ENCODE data around the gene PCGF2. TPM values are rescaled to one million over a fixed set of nuclear protein-coding genes. Genes with fewer than 3 reads are reported as not detected.

Gene PCGF2
- total and polyA plus RNA-seq, 9 of the 15 experiments (the other 6 are each of a cell fraction or from before 2014, with no cell fraction given): 1.3 to 33.4 (median 7.0) TPM

GRCh38 chr17:38750312-38751121 lies 2.4 kb upstream of the PCGF2 start (continued):
- TF ChIP-seq HMGXB4 (CRISPR knock-in tag; IDR thresholded peaks at IDR 0.05): no peak
- TF ChIP-seq SMAD2 (IDR thresholded peaks at IDR 0.05; ENCODE audit: low read depth, low read length): no peak
- no peak for TF ChIP-seq BRF1 (IDR thresholded peaks at IDR 0.05; ENCODE audit: borderline replicate concordance, extremely low read depth, insufficient read length)
- no peak for TF ChIP-seq ARID3A (IDR thresholded peaks at IDR 0.05; ENCODE audit: borderline replicate concordance, low read depth, low read length)
- TF ChIP-seq ZNF764 (CRISPR knock-in tag; IDR thresholded peaks at IDR 0.05; ENCODE audit: low read depth): no peak

GRCh38 chr17:38750044-38750311 lies 1.8 kb upstream of the PCGF2 start:
- peak overlapping the region; percentile 74 for H3K4me3 ChIP-seq
- in situ Hi-C loops (cut with MboI): no loop called here
- peaks cover 24 to 61% of the 10 kb centered on the region in 2 experiments for H3K4me1 ChIP-seq (replicated peaks in 1 of 2; ENCODE audit: control insufficient read depth in 2 of 2, insufficient read depth in 2 of 2, low read length in 2 of 2)
- TF ChIP-seq ZNF398 (CRISPR knock-in tag; IDR thresholded peaks at IDR 0.05) (no peak), PRDM10 (IDR thresholded peaks at IDR 0.05; ENCODE audit: partially characterized antibody) (no peak), NR3C1 (CRISPR knock-in tag; IDR thresholded peaks at IDR 0.05) (no peak)

More at GRCh38 chr17:38750044-38750311, 1.8 kb upstream of the PCGF2 start:
- peaks cover 88% of the 10 kb centered on the region for H3K79me2 ChIP-seq (ENCODE audit: control insufficient read depth, insufficient read depth, low read length)
- DNase-seq (ENCODE audit: extremely low read depth in 1 of 4, low spot score in 3 of 4): no peak
- H3K36me3 ChIP-seq (ENCODE audit: control insufficient read depth, insufficient read depth, low read length): peaks cover 14% of the 10 kb centered on the region
- ChIA-PET POLR2A (interaction anchor here (0.8 to 1.1 kb wide), 2 partner anchors 18 to 173 kb away, joined by 3 to 4 read pairs; no protein-coding TSS in a partner anchor), CTCF (ENCODE audit: low intra/inter-chr PET ratio) (no interaction called here)
- H3K27me3 ChIP-seq (ENCODE audit: control insufficient read depth in 2 of 2, insufficient read depth in 2 of 2, low read length in 2 of 2): no peaks in the 10 kb centered on the region
- no peak for ATAC-seq
- H3K9me1 ChIP-seq (ENCODE audit: control insufficient read depth, insufficient read depth, low read length): peaks cover 4% of the 10 kb centered on the region
- no peaks in the 10 kb centered on the region for H3K9me3 ChIP-seq (replicated peaks; ENCODE audit: control insufficient read depth, insufficient read depth, low read depth, low read length)
- BruUV-seq (replicated peaks): TSS peak; percentile 38
- H3K4me2 ChIP-seq (ENCODE audit: insufficient read depth, low read length): peak overlapping the region; percentile 86
- H3K27ac ChIP-seq (ENCODE audit: extremely low read depth, low read depth, low read length): peak overlapping the region; percentile 86
- 0% methylated on average over 11 of the region's 12 CpGs for WGBS (ENCODE audit: insufficient coverage, low coverage, missing lambda C conversion rate)
- H4K20me1 ChIP-seq (replicated peaks; ENCODE audit: control insufficient read depth, insufficient read depth, low read length): peaks cover 9% of the 10 kb centered on the region
- no peak for FAIRE-seq
- peak overlapping the region; percentile 67 for H2AFZ ChIP-seq (ENCODE audit: low read depth, low read length)
- intact Hi-C loops (cut with micrococcal nuclease): loop anchor here (5.0 to 10.0 kb wide), 4 partner anchors 48 to 405 kb away; partner anchors contain the start of genes PLXDC1 and RPL23
- peak overlapping the region; percentile 90 to 92 for H3K9ac ChIP-seq (ENCODE audit: insufficient read depth in 1 of 2, low read depth in 2 of 2, low read length in 2 of 2)

Data from K562 (cell line).